GM20431 (cell line): ENCODE data around the gene SHLD1.

Source experiments
- in situ Hi-C: fragments of 300-500 bp; cut with MseI, MboI; formaldehyde crosslinking; loops from one replicate; pipeline ENCODE4 v1.15.0; 2020; ENCODE audit warnings: low sequenced_read_pairs; ENCODE audit not compliant: unreplicated experiment

SHLD1 gene

DNA sequence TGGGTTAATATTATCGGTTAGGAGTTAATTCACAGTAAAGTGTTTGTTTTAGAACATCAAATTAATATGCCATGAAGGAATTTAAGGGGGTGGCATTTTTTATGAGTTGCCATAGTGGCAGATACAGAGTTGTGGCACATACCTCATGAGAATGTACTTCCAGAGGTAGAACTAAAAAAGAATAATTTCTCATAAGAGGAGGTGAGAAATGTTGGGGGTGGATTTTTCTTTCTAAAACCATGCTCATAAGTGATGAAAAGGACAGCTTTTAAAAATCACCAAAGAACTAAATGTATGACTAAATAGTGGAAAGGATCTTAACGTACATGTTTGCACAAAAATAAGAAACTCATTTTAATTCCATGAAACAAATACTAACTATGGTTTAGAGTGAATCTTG, 58.7 kb downstream of the SHLD1 start:
- in situ Hi-C loops = no loop called here

DNA sequence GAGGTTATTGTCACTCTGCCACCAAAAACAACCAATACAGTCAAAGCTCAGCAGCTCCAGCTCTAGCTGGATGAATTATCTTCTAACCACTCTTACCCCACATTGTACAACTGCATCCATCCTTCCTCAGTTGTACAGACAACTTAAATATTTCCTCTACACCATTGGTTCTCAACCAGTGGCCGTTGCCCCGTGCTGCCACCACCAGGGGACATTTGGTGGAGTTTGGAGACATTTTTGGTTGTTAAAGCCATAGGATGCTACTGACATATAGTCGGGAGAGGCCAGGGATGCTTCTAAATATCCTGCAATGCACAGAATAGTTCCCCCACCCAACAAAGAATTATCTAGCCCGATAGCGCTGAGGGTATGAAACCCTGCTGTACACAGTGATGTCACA, 59.3 kb downstream of the SHLD1 start:
- in situ Hi-C loops = no loop called here

DNA sequence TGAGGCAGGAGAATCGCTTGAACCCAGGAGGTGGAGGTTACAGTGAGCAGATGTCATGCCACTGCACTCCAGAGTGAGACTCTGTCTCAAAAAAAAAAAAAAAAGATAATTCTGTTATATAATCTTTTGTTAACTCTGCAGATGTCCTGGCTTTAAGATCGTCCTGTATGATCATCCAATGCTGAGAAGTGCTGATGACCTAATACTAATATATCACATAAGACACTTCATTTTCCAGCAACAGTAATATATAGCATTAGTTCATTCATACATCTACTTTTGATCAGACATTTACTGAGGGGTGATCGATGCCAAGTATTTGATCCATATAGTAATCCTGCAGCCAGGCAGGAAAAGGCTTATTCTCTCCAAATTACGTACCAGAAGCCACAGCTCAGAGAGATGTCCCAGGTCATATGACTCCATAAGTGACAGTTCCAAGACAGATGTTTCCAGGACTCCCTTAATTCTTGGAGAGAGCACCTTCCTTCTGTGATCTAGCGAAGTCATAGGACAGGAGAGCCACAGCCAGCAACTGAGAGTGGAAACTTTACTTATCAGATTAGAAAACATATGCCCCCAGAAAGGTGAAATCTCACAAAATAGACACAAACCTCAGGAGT, 60.7 kb downstream of the SHLD1 start:
- in situ Hi-C loops = no loop called here

GRCh38 chr20:5811746-5812145, 61.5 kb downstream of the SHLD1 start:
- in situ Hi-C loops = no loop called here

- in situ Hi-C loops = no loop called here
Observed at GRCh38 chr20:5818346-5818681, 68.1 kb downstream of the SHLD1 start.

- in situ Hi-C loops = no loop called here
Observed at GRCh38 chr20:5820738-5821137, 70.5 kb downstream of the SHLD1 start.

DNA sequence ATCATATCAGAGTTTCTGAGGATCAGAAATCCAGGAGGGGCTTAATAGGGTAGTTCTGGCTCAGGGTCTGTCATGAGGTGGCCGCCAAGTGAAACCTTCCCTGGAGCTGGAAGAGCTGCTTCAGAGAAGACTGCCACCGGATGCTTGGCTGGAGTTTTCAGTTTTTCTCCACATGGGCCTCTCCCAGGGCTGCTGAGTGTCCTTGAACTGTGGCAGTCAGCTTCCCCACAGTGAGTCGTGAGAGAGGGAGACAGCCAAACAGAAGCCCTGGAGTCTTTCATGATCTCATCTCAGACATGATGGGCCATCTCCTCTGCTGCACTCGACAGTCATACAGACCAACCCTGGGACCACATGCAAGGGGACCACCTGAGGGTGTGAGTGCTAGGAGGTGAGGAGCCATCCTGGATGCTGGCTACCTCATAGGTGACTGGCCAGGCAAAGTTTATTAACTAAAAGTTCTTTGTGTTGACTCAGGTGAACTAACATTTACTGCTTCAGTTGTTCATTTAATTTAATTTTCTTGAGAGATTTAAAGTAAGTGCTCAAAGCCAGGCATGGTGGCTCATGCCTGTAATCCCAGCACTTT, 71.5 kb downstream of the SHLD1 start:
- in situ Hi-C loops = no loop called here

- in situ Hi-C loops = no loop called here
Observed at GRCh38 chr20:5822569-5822968, 72.4 kb downstream of the SHLD1 start.

GRCh38 chr20:5825130-5825719, 75.0 kb downstream of the SHLD1 start:
- in situ Hi-C loops = no loop called here

DNA sequence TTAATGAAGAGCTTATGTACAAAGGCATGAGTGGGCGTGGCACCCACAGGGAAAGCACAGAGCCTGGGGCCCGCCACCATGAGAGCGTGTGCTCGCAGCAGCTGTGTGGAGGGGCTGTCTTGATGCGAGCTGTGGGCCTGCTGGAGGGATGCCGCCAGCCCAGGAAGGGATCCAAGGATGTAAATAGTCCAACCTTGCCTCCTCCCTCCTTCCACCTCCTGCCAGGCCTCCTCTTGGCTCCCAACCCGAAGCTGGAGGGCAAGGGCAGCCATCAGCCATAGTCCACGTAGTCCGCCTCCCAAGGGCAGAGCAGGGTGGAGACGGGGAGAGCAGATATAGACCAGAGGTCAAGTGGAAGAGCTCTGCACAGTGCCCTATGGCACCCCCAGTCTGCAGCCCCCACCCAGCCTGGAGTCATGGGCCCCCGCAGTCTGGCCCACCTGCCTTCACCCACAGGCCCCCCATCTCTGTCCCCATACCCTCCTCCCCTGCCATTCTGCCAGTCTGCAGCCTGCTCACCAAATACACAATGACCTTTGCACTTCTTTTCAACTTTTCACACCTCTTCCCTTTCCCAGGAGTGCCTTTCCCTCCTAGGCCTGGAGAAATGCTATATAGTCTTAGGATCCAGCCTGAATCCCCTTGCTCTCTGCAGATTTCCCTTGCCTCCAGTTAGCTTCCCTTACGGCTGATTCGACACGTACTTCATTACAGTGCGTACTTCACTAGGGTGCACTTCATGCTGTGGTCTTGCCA, 77.1 kb downstream of the SHLD1 start:
- in situ Hi-C loops = no loop called here

- in situ Hi-C loops = no loop called here
Observed at GRCh38 chr20:5827861-5828260, 77.7 kb downstream of the SHLD1 start.

- in situ Hi-C loops = no loop called here
Observed at GRCh38 chr20:5829241-5829809, 79.1 kb downstream of the SHLD1 start.

DNA sequence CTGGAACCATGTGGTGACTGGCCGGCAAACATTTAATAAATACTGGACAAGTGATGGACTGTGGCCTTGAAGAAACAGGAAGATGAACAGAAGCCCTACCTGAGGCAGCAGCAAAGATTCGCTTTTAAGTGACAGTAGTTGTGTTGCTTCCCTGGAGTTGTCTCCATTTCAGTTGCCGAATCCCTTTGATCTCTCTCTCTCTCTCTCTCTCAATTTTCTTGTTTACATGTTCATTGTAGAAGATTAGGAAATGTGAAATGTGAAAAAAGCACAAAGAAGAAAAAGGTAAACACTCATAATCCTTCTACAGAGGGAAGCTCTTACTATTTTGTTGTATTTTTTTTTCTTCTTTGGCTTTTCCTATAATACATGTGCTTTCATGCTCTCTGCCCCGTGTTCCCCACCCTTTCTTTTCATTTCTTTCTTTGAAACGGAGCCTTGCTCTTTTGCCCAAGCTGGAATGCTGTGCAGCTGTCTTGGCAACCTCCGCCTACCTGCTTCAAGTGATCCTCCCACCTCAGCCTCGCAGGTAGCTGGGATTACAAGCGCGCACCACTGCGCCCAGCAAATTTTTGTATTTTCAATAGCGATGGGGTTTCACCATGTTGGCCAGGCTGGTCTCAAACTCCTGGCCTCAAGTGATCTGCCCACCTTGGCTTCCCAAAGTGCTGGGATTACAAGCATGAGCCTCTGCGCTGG, 81.5 kb downstream of the SHLD1 start:
- in situ Hi-C loops = no loop called here

GRCh38 chr20:5833309-5833941, 83.2 kb downstream of the SHLD1 start:
- in situ Hi-C loops = no loop called here

- in situ Hi-C loops = no loop called here
Observed at GRCh38 chr20:5834436-5835005, 84.3 kb downstream of the SHLD1 start.

DNA sequence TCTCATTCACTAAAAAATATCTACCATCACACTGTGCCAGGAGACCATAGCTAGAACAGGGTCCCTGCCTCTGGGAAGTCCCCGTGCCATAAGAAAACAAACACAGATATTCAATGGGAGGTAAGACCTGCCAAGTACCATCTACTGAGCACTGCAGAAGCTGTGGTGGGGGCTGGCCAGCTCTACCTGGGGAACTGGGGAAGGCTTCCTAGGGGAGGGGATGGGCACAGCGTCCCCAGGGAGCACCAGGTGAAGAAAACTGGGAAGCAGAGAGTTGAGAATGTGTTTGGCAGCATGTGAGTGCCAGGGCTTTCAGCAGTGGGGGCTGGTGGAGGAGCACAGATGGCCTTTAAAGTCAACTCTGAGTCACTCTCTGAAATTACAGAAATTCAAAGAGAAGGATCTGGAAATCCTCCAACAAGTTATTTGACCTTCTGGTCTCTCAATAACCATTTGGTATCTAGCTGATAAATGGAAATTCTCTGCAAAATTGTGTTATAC, 85.2 kb downstream of the SHLD1 start:
- in situ Hi-C loops = no loop called here

GRCh38 chr20:5835871-5836270, 85.7 kb downstream of the SHLD1 start:
- in situ Hi-C loops = no loop called here

GRCh38 chr20:5836569-5836968, 86.4 kb downstream of the SHLD1 start:
- in situ Hi-C loops = no loop called here

DNA sequence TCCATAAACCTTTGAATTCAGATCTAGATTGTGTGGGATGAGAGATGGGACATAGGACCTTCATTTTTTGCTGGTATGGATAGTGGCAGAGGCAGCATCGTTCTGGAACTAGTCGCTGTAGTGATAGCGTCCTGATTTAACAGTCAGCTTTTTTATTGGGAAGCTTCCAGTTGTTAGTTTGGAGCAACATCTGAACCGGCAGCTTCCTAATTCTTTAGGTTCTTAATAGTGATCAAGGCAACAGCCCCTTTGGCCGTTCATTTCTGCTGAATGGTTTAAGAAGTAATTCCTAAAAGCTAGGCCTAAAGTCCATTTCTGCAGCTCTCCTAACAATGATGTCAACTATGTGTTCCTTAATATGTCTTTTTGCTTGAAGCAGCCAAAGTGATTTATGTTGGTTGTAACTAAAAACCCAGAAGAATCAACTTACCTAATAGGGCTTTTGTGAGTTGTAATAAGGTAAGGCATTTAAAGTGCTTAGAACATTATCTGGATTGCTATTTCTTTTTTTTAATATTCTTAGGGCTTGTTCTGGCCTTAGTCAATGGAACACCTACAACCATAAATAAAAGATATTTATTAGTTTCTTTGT, 90.3 kb downstream of the SHLD1 start:
- in situ Hi-C loops = no loop called here
